Aorta (tissue), 5 donors: ENCODE data around the gene NYAP1. TPM values are rescaled to one million over a fixed set of nuclear protein-coding genes. Genes with fewer than 3 reads are reported as not detected.
A peak's percentile ranks its signal among the peaks of the same experiment; 100 is the strongest.

Source experiments
- ATAC-seq: fragments of 200-7000 bp; cut with Tn5 transposase; one replicate; pipeline ENCODE4 v1.9.1; 2022; ENCODE audit warnings: moderate library complexity; ENCODE audit not compliant: low FRiP score
- DNase-seq, 2 donors: peaks; one replicate each; pipeline ENCODE4 v3.0.0-alpha.2; 2020
- H3K27ac ChIP-seq, 2 donors: one replicate each; pipeline ENCODE4 v1.5.1; 2013; ENCODE audit warnings: low read length in 2 of 2, mild to moderate bottlenecking in 2 of 2, moderate library complexity in 2 of 2, control low read depth in 1 of 2, inconsistent platforms in 1 of 2, low read depth in 1 of 2
- H3K27me3 ChIP-seq, 2 donors: one replicate each; pipeline ENCODE4 v1.6.1; 2013; ENCODE audit warnings: control low read depth in 1 of 2, low read length in 1 of 2, mild to moderate bottlenecking in 1 of 2, moderate library complexity in 1 of 2; ENCODE audit not compliant: insufficient read depth in 2 of 2, control insufficient read depth in 1 of 2
- H3K36me3 ChIP-seq, 2 donors: one replicate each; pipeline ENCODE4 v1.6.1; 2013; ENCODE audit warnings: control low read depth in 1 of 2, low read length in 1 of 2, mild to moderate bottlenecking in 1 of 2; ENCODE audit not compliant: insufficient read depth in 2 of 2, control insufficient read depth in 1 of 2
- H3K4me1 ChIP-seq, 2 donors: one replicate each; pipeline ENCODE4 v1.6.1; 2013; ENCODE audit warnings: low read length in 2 of 2, control low read depth in 1 of 2, mild to moderate bottlenecking in 1 of 2, moderate library complexity in 1 of 2; ENCODE audit not compliant: insufficient read depth in 2 of 2, control insufficient read depth in 1 of 2
- H3K4me3 ChIP-seq, 2 donors: one replicate each; pipeline ENCODE4 v1.5.1; 2013; ENCODE audit warnings: low read length in 2 of 2, control low read depth in 1 of 2, mild to moderate bottlenecking in 1 of 2
- H3K9me3 ChIP-seq: one replicate; pipeline ENCODE4 v1.6.1; 2013; ENCODE audit warnings: mild to moderate bottlenecking, low read length; ENCODE audit not compliant: control insufficient read depth
- WGBS, 2 donors: extraction: QIAGEN DNeasy Blood & Tissue Kit; methylation state at CpG; one replicate each; pipeline ENCODE4 v1.1.7; 2013; 5-methylcytosine and 5-hydroxymethylcytosine counted together
- intact Hi-C, 2 donors: fragments of 100-400 bp; cut with DNase I; formaldehyde crosslinking; loops; one replicate each; pipeline versions ENCODE4 v1.14.2 to v1.15.0; 2022
- polyA plus RNA-seq, 2 donors: library from polyadenylated mRNA; stranded (reverse); fragments of 200-250 nt; gene quantifications; one replicate each; pipeline ENCODE4 v1.2.3, GENCODE V29; 2013
- total RNA-seq, 2 donors: library from RNA; stranded (reverse); fragmentation: NEBNext Ultra II Directional; extraction: Animal tissue kit (Norgen Biotek cat#: 25700); gene quantifications; one replicate each; pipeline ENCODE4 v1.2.1, GENCODE V29; 2021
- donor health status: healthy with polysubstance abuse.
- donor health status: Bipolar disorder and iron deficiency.
- donor health status: DM: no; HTN: no; CAD: no.
- donor health status: DM: no; HTN: no; CAD: no.
- donor health status: DM: yes; HTN: yes; CAD: no.

Gene NYAP1
- total and polyA plus RNA-seq, 4 donors, result 0.18 to 1.3 (median 0.50) TPM

- no peak overlapping the region for H3K4me3 ChIP-seq
- intact Hi-C loops, result no loop called here
- no peaks in the 10 kb centered on the region for H3K27me3 ChIP-seq
- WGBS, 2 donors, result 90 to 97% methylated on average over 3 of the region's 3 CpGs
- no peaks in the 10 kb centered on the region for H3K4me1 ChIP-seq
- ATAC-seq (no peak), DNase-seq (no peak)
- H3K27ac ChIP-seq, result no peak overlapping the region
- H3K36me3 ChIP-seq, result no peaks in the 10 kb centered on the region
- no peaks in the 10 kb centered on the region for H3K9me3 ChIP-seq
Observed at GRCh38 chr7:100455206-100455605, 28.5 kb upstream of the NYAP1 start.

DNA sequence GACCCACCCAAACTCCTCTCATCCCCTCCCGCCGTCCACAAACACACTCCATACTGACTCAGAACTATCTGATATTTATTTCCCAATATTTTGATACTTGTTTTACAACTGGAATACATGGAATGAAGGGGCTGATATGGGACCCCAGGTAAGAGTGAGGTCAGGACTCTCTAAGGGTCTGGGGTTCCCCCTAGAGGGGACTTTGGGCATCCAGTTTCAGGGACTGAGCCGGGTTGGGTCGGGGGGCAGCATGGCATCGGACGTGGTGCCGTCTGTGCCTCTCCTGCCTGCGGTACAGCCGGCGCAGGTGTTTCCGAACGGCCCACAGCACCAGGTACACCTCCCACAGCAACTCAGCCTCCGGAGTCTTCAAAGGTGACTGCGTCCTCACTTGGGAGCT lies 27.2 kb upstream of the NYAP1 start:
- no peaks in the 10 kb centered on the region for H3K36me3 ChIP-seq
- H3K27me3 ChIP-seq, result no peaks in the 10 kb centered on the region
- no peaks in the 10 kb centered on the region for H3K4me1 ChIP-seq
- H3K27ac ChIP-seq, result no peak overlapping the region
- no peaks in the 10 kb centered on the region for H3K9me3 ChIP-seq
- intact Hi-C loops, result no loop called here
- no peak for DNase-seq
- WGBS, 2 donors, result 87 to 89% methylated on average over 14 of the region's 14 CpGs
- ATAC-seq, result no peak
- H3K4me3 ChIP-seq, result no peak overlapping the region

- DNase-seq (no peak), ATAC-seq (no peak)
- H3K27ac ChIP-seq, result no peak overlapping the region
- 89 to 94% methylated on average over 6 of the region's 6 CpGs for WGBS, 2 donors
- no peaks in the 10 kb centered on the region for H3K4me1 ChIP-seq
- H3K27me3 ChIP-seq, result no peaks in the 10 kb centered on the region
- no peak overlapping the region for H3K4me3 ChIP-seq
- H3K9me3 ChIP-seq, result no peaks in the 10 kb centered on the region
- H3K36me3 ChIP-seq, result no peaks in the 10 kb centered on the region
- intact Hi-C loops, result no loop called here
Observed at GRCh38 chr7:100457033-100457432, 26.7 kb upstream of the NYAP1 start.

- ATAC-seq (no peak), DNase-seq (no peak)
- H3K27ac ChIP-seq, result no peak within 1 kb of the TSS
- no peaks in the 10 kb centered on the region for H3K36me3 ChIP-seq
- WGBS, 2 donors, result 85 to 87% methylated on average over 6 to 7 of the region's 7 CpGs
- no peaks in the 10 kb centered on the region for H3K9me3 ChIP-seq
- intact Hi-C loops, result loop anchor here in 1 of 2 donors (10.0 kb wide), 1 partner anchor 261 kb away; the partner anchor contains the start of gene EPO
- no peak within 1 kb of the TSS for H3K4me3 ChIP-seq
- H3K27me3 ChIP-seq, result no peaks in the 10 kb centered on the region
- H3K4me1 ChIP-seq, result no peaks in the 10 kb centered on the region
Observed at GRCh38 chr7:100464210-100464660, 19.5 kb upstream of the NYAP1 start, which contains the start of gene SPACDR. Gene SPACDR (minus strand): TSS chr7:100464260. CDS start chr7:100464025, 235 bp downstream.

- H3K4me1 ChIP-seq, result no peaks in the 10 kb centered on the region
- H3K36me3 ChIP-seq, result no peaks in the 10 kb centered on the region
- WGBS, 2 donors, result 97 to 98% methylated on average over 2 of the region's 2 CpGs
- no peak for ATAC-seq
- DNase-seq, result no peak
- H3K27ac ChIP-seq, result no peak overlapping the region
- no peak overlapping the region for H3K4me3 ChIP-seq
- intact Hi-C loops, result loop anchor here (5.0 to 10.0 kb wide), 2 partner anchors 228 to 260 kb away; partner anchors contain the start of genes GIGYF1 (in 2 of the 2) and EPO (in 1 of the 2)
- H3K9me3 ChIP-seq, result no peaks in the 10 kb centered on the region
- H3K27me3 ChIP-seq, result no peaks in the 10 kb centered on the region
Observed at GRCh38 chr7:100464791-100465190, 18.9 kb upstream of the NYAP1 start.

GRCh38 chr7:100465299-100465698 lies 18.4 kb upstream of the NYAP1 start:
- Histone ChIP-seq H3K4me1 (no peaks in the 10 kb centered on the region), H3K27me3 (no peaks in the 10 kb centered on the region), H3K27ac (no peak overlapping the region), H3K4me3 (no peak overlapping the region), H3K36me3 (no peaks in the 10 kb centered on the region), H3K9me3 (no peaks in the 10 kb centered on the region)
- DNase-seq (no peak), ATAC-seq (no peak)
- intact Hi-C loops, result loop anchor here (5.0 to 10.0 kb wide), 2 partner anchors 227 to 260 kb away; partner anchors contain the start of genes GIGYF1 (in 2 of the 2) and EPO (in 1 of the 2)
- WGBS, 2 donors, result 49 to 50% methylated on average over 8 of the region's 8 CpGs

DNA sequence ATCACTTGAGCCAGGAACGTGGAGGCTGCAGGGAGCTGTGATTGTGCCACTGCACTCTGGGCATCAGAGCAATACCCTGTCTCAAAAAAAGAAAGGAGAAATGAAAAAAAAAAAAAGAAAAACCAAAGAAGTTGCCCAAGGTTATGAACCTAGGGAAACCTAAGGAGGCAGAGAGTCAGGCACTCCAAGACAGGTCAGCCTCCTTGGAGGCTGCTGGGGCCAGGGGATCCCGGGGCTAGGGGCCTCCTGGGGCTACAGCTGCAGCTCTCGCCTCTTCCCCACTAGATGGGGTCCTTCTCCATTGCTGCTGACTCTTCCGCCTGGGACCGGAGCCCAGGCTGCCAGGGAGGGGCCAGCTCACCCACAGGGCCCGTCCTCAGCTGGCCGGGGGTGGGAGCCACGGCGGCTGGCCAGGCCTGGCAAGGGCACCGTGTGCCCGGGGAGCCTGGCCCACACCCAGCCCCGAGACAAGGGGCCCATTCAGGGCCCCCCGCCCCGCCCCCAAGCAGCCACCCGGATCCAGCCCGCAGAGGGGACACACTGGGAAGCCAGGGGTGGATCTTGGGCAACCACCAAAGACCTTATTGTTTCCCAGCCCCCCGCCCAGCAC lies 17.9 kb upstream of the NYAP1 start:
- intact Hi-C loops, result loop anchor here (2.0 to 10.0 kb wide), 3 partner anchors 93 to 259 kb away; partner anchors contain the start of genes GIGYF1 (in 2 of the 2) and EPO (in 1 of the 2)
- Histone ChIP-seq H3K9me3 (no peaks in the 10 kb centered on the region), H3K27ac (no peak overlapping the region), H3K27me3 (no peaks in the 10 kb centered on the region), H3K36me3 (no peaks in the 10 kb centered on the region), H3K4me1 (no peaks in the 10 kb centered on the region), H3K4me3 (no peak overlapping the region)
- WGBS, 2 donors, result 0 to 2% methylated on average over 10 to 17 of the region's 17 CpGs
- ATAC-seq (peak; percentile 87), DNase-seq (peak; percentile 83 to 91)

- Histone ChIP-seq H3K36me3 (no peaks in the 10 kb centered on the region), H3K4me3 (no peak overlapping the region), H3K4me1 (no peaks in the 10 kb centered on the region), H3K27me3 (no peaks in the 10 kb centered on the region), H3K9me3 (no peaks in the 10 kb centered on the region), H3K27ac (no peak overlapping the region)
- peak in 1 of 2 donors; percentile 73 for DNase-seq
- intact Hi-C loops, result loop anchor here (2.0 to 10.0 kb wide), 3 partner anchors 92 to 258 kb away; partner anchors contain the start of genes GIGYF1 (in 2 of the 2) and EPO (in 1 of the 2)
- 69% methylated on average over 27 to 32 of the region's 32 CpGs for WGBS, 2 donors
- ATAC-seq, result peak; percentile 1
Observed at GRCh38 chr7:100466653-100467605, 16.8 kb upstream of the NYAP1 start.
